Hematopoietic multipotent progenitor cell treated with erythropoietin and hydrocortisone succinate and interleukin-3 and kit ligand, for 4 days (in vitro differentiated cells): ENCODE results near the gene SLC2A13.
"Not testable (repeated sequence)": the region's sequence is repeated elsewhere in the genome, so short reads cannot be mapped to it uniquely, and the experiment has no call there.

Experiments used
- DNase-seq: peaks from one replicate; pipeline ENCODE4 v3.0.0-alpha.2; 2015

The SLC2A13 gene

GRCh38 chr12:39920222-39920621, 185.7 kb downstream of the SLC2A13 start:
- DNase-seq: no peak

GRCh38 chr12:39919790-39920189, 186.1 kb downstream of the SLC2A13 start:
- no peak for DNase-seq

- DNase-seq: no peak
Measured at GRCh38 chr12:39915249-39915648, 190.6 kb downstream of the SLC2A13 start.

GRCh38 chr12:39912211-39912980, 193.5 kb downstream of the SLC2A13 start:
- no peak for DNase-seq

- no peak for DNase-seq
Measured at GRCh38 chr12:39906237-39906636, 199.6 kb downstream of the SLC2A13 start.

- DNase-seq: no peak
Measured at GRCh38 chr12:39905152-39905551, 200.7 kb downstream of the SLC2A13 start.

GRCh38 chr12:39902821-39903220, 203.1 kb downstream of the SLC2A13 start:
- DNase-seq: no peak

GRCh38 chr12:39897315-39897714, 208.6 kb downstream of the SLC2A13 start:
- DNase-seq: no peak

- not testable (repeated sequence) for DNase-seq
Measured at GRCh38 chr12:39893388-39893787, 212.5 kb downstream of the SLC2A13 start.

GRCh38 chr12:39892146-39892545, 213.7 kb downstream of the SLC2A13 start:
- no peak for DNase-seq

GRCh38 chr12:39887856-39888255, 218.0 kb downstream of the SLC2A13 start:
- no peak for DNase-seq

- DNase-seq: no peak
Measured at GRCh38 chr12:39886106-39886505, 219.8 kb downstream of the SLC2A13 start.

- no peak for DNase-seq
Measured at GRCh38 chr12:39884616-39885125, 221.2 kb downstream of the SLC2A13 start.

- no peak for DNase-seq
Measured at GRCh38 chr12:39883411-39883810, 222.5 kb downstream of the SLC2A13 start.

- DNase-seq: no peak
Measured at GRCh38 chr12:39878753-39879152, 227.1 kb downstream of the SLC2A13 start.

- no peak for DNase-seq
Measured at GRCh38 chr12:39875721-39876120, 230.2 kb downstream of the SLC2A13 start.

- DNase-seq: no peak
Measured at GRCh38 chr12:39874785-39875184, 231.1 kb downstream of the SLC2A13 start.

- no peak for DNase-seq
Measured at GRCh38 chr12:39873065-39873464, 232.8 kb downstream of the SLC2A13 start.

GRCh38 chr12:39872425-39872824, 233.5 kb downstream of the SLC2A13 start:
- no peak for DNase-seq

- DNase-seq: no peak
Measured at GRCh38 chr12:39868328-39868725, 237.6 kb downstream of the SLC2A13 start.

- no peak for DNase-seq
Measured at GRCh38 chr12:39867631-39868327, 238.1 kb downstream of the SLC2A13 start.

- no peak for DNase-seq
Measured at GRCh38 chr12:39866135-39866534, 239.7 kb downstream of the SLC2A13 start.

- no peak for DNase-seq
Measured at GRCh38 chr12:39860695-39861094, 245.2 kb downstream of the SLC2A13 start.

GRCh38 chr12:39853003-39853402, 252.9 kb downstream of the SLC2A13 start:
- no peak for DNase-seq
